ENCODE data around the gene ADCYAP1R1. TPM values are rescaled to one million over a fixed set of nuclear protein-coding genes. Genes with fewer than 3 reads are reported as not detected.

Gene ADCYAP1R1
- total RNA-seq, 4 donors from 2014 or later = 3.1 to 22.0 (median 6.7) TPM

GRCh38 chr7:31065840-31066239 is 13.7 kb downstream of the ADCYAP1R1 start:
- Histone ChIP-seq H3K9me3 (no peaks in the 10 kb centered on the region), H3K36me3 (no peaks in the 10 kb centered on the region), H3K4me1 (no peaks in the 10 kb centered on the region), H3K27me3 (no peaks in the 10 kb centered on the region), H3K4me3 (no peak overlapping the region), H3K27ac (no peak overlapping the region)
- intact Hi-C loops (cut with DNase I; ENCODE audit: low total_unique reads) = no loop called here
- DNase-seq = no peak
- TF ChIP-seq POLR2A (IDR thresholded peaks at IDR 0.05) (no peak), CTCF (IDR thresholded peaks at IDR 0.05) (no peak)

- Histone ChIP-seq H3K36me3 (no peaks in the 10 kb centered on the region), H3K4me3 (no peak overlapping the region), H3K4me1 (no peaks in the 10 kb centered on the region), H3K9me3 (no peaks in the 10 kb centered on the region), H3K27me3 (no peaks in the 10 kb centered on the region), H3K27ac (no peak overlapping the region)
- TF ChIP-seq POLR2A (IDR thresholded peaks at IDR 0.05) (no peak), CTCF (IDR thresholded peaks at IDR 0.05) (no peak)
- intact Hi-C loops (cut with DNase I; ENCODE audit: low total_unique reads) = no loop called here
- DNase-seq = no peak
These were observed 14.5 kb downstream of the ADCYAP1R1 start for GRCh38 chr7:31066516-31067130.

GRCh38 chr7:31067491-31067890 is 15.4 kb downstream of the ADCYAP1R1 start:
- no peak overlapping the region for H3K4me3 ChIP-seq
- intact Hi-C loops (cut with DNase I; ENCODE audit: low total_unique reads) = no loop called here
- DNase-seq = no peak
- H3K27ac ChIP-seq = no peak overlapping the region
- H3K27me3 ChIP-seq = no peaks in the 10 kb centered on the region
- no peaks in the 10 kb centered on the region for H3K4me1 ChIP-seq
- H3K36me3 ChIP-seq = no peaks in the 10 kb centered on the region
- no peaks in the 10 kb centered on the region for H3K9me3 ChIP-seq
- no peak for TF ChIP-seq CTCF (IDR thresholded peaks at IDR 0.05)
- no peak for TF ChIP-seq POLR2A (IDR thresholded peaks at IDR 0.05)

GRCh38 chr7:31068006-31068675 is 16.0 kb downstream of the ADCYAP1R1 start:
- Histone ChIP-seq H3K9me3 (no peaks in the 10 kb centered on the region), H3K27ac (no peak overlapping the region), H3K36me3 (no peaks in the 10 kb centered on the region), H3K4me3 (no peak overlapping the region), H3K27me3 (no peaks in the 10 kb centered on the region), H3K4me1 (no peaks in the 10 kb centered on the region)
- TF ChIP-seq CTCF (IDR thresholded peaks at IDR 0.05) (no peak), POLR2A (IDR thresholded peaks at IDR 0.05) (no peak)
- no peak for DNase-seq
- intact Hi-C loops (cut with DNase I; ENCODE audit: low total_unique reads) = no loop called here

GRCh38 chr7:31069860-31070555 is 17.9 kb downstream of the ADCYAP1R1 start:
- TF ChIP-seq CTCF (IDR thresholded peaks at IDR 0.05) = no peak
- TF ChIP-seq POLR2A (IDR thresholded peaks at IDR 0.05) = no peak
- H3K27ac ChIP-seq = peak overlapping the region in 1 of 2 donors; percentile 41

More at GRCh38 chr7:31069860-31070555, 17.9 kb downstream of the ADCYAP1R1 start:
- H3K4me3 ChIP-seq = no peak overlapping the region
- intact Hi-C loops (cut with DNase I; ENCODE audit: low total_unique reads) = no loop called here
- no peaks in the 10 kb centered on the region for H3K36me3 ChIP-seq
- H3K4me1 ChIP-seq = no peaks in the 10 kb centered on the region
- no peak for DNase-seq
- H3K27me3 ChIP-seq = no peaks in the 10 kb centered on the region
- no peaks in the 10 kb centered on the region for H3K9me3 ChIP-seq
